ENCODE data around the gene IDH1. TPM values are rescaled to one million over a fixed set of nuclear protein-coding genes. Genes with fewer than 3 reads are reported as not detected.

The IDH1 gene
- total RNA-seq, 1 experiment from 2014 or later = 166 TPM

DNA sequence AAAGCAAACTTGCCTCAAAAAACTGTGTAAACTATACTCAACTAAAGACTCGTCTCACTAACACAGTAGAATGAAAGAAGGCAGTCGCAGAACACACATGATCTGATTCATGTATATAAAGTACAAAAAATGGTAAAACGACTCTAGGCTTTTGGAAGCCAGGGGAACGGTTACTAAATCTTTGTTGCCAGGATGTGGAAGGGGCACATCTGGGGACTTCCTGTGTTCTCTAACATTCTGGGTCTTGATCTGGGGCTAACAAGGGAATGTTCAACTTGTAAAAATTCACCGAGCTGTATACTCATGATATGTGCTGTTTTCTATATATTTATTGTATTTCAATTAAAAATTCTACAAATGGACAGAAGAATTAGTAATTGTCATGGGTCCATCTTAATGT, 50.7 kb downstream of the IDH1 start:
- no TSS peak for BruUV-seq (replicated peaks)
- Mint-ChIP-seq H3K36me3 (ENCODE audit: insufficient read depth, unreplicated experiment) (no peaks in the 10 kb centered on the region), H3K4me1 (ENCODE audit: low read depth, unreplicated experiment) (no peaks in the 10 kb centered on the region), H3K4me3 (ENCODE audit: low read depth, unreplicated experiment) (no peak overlapping the region), H3K9me3 (ENCODE audit: low read depth, unreplicated experiment) (no peaks in the 10 kb centered on the region), H3K27me3 (ENCODE audit: unreplicated experiment) (no peaks in the 10 kb centered on the region), H3K27ac (ENCODE audit: unreplicated experiment) (no peak overlapping the region)
- intact Hi-C loops (cut with micrococcal nuclease; ENCODE audit: unreplicated experiment) = no loop called here
- TF ChIP-seq, protein P1, sequence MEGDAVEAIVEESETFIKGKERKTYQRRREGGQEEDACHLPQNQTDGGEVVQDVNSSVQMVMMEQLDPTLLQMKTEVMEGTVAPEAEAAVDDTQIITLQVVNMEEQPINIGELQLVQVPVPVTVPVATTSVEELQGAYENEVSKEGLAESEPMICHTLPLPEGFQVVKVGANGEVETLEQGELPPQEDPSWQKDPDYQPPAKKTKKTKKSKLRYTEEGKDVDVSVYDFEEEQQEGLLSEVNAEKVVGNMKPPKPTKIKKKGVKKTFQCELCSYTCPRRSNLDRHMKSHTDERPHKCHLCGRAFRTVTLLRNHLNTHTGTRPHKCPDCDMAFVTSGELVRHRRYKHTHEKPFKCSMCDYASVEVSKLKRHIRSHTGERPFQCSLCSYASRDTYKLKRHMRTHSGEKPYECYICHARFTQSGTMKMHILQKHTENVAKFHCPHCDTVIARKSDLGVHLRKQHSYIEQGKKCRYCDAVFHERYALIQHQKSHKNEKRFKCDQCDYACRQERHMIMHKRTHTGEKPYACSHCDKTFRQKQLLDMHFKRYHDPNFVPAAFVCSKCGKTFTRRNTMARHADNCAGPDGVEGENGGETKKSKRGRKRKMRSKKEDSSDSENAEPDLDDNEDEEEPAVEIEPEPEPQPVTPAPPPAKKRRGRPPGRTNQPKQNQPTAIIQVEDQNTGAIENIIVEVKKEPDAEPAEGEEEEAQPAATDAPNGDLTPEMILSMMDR (IDR thresholded peaks at IDR 0.05; ENCODE audit: unreplicated experiment) = no peak
- CTCF ChIA-PET = no interaction called here
- no peak for DNase-seq

DNA sequence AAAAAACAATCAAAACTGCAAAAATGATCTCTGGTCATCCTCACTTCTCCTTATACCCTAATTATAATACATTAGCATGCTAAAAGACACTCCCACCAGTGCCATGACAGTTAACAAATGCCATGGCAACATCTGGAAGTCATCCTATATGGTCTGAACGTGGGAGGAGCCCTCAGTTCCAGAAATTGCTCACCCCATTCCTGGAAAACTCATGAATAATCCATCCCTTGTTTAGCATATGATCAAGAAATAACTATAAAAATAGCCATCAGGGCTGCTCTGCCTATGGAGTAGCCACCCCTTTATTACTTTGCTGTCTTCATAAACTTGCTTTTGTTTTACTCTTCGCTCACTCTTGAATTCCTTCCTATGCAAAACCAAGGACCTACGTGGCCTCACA, 59.3 kb downstream of the IDH1 start:
- Mint-ChIP-seq H3K4me3 (ENCODE audit: low read depth, unreplicated experiment) (no peak overlapping the region), H3K4me1 (ENCODE audit: low read depth, unreplicated experiment) (peaks cover 24% of the 10 kb centered on the region), H3K27ac (ENCODE audit: unreplicated experiment) (no peak overlapping the region), H3K36me3 (ENCODE audit: insufficient read depth, unreplicated experiment) (peaks cover 9% of the 10 kb centered on the region), H3K9me3 (ENCODE audit: low read depth, unreplicated experiment) (no peaks in the 10 kb centered on the region), H3K27me3 (ENCODE audit: unreplicated experiment) (no peaks in the 10 kb centered on the region)
- TF ChIP-seq, protein P1 (IDR thresholded peaks at IDR 0.05; ENCODE audit: unreplicated experiment) = no peak
- no peak for DNase-seq
- no TSS peak for BruUV-seq (replicated peaks)
- intact Hi-C loops (cut with micrococcal nuclease; ENCODE audit: unreplicated experiment) = no loop called here
- CTCF ChIA-PET = no interaction called here

- peak; percentile 74 for DNase-seq
- H3K4me1 Mint-ChIP-seq (ENCODE audit: low read depth, unreplicated experiment) = peaks cover 24% of the 10 kb centered on the region
Measured at GRCh38 chr2:208192611-208193236, 62.1 kb downstream of the IDH1 start.

DNA sequence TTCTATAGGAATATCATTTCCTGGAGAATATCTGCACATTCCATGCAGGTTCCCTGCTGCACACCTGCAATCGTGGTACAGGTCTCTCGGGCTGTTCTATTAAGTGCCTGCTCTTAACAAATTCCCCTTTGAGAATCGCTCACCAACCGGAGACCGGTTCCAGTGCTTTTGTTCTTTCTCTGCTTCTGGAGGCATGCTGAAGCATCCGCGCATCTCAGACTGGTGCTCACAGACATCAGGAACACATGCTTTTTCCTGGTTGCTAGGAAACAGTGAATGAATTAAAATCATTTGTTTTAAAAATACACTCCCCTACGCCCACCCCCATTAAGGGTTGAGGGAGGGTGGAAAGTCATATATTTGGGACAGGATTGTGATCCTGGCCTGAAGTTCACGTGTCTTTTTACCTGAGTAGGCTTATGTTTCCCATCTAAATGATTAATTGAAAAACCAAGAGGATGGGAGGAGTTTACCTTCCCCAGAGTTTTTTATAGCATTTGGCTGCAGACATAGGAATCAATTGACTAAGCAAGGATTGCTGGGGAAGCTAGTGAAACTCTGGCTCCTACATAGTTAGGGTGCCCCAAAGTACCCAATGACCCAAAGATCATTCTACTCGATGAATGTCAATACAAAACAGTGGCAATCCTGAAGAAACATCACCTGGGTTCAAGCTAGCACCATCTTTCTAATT, 64.9 kb downstream of the IDH1 start, which contains the start of gene C2orf80:
Gene C2orf80 (minus strand): TSS at position 221 of the 694 bp plus-strand sequence. CDS start 3,044 bp downstream, outside the sequence.
- intact Hi-C loops (cut with micrococcal nuclease; ENCODE audit: unreplicated experiment) = no loop called here
- no peaks in the 10 kb centered on the region for H3K27me3 Mint-ChIP-seq (ENCODE audit: unreplicated experiment)
- H3K27ac Mint-ChIP-seq (ENCODE audit: unreplicated experiment) = no peak within 1 kb of the TSS
- no peak for DNase-seq
- H3K4me1 Mint-ChIP-seq (ENCODE audit: low read depth, unreplicated experiment) = peaks cover 21% of the 10 kb centered on the region
- peaks cover 9% of the 10 kb centered on the region for H3K36me3 Mint-ChIP-seq (ENCODE audit: insufficient read depth, unreplicated experiment)
- no TSS peak for BruUV-seq (replicated peaks)
- CTCF ChIA-PET = no interaction called here
- H3K4me3 Mint-ChIP-seq (ENCODE audit: low read depth, unreplicated experiment) = no peak within 1 kb of the TSS
- H3K9me3 Mint-ChIP-seq (ENCODE audit: low read depth, unreplicated experiment) = no peaks in the 10 kb centered on the region
- TF ChIP-seq, protein P1 (IDR thresholded peaks at IDR 0.05; ENCODE audit: unreplicated experiment) = no peak

More at GRCh38 chr2:208192611-208193236, 62.1 kb downstream of the IDH1 start:
- peak overlapping the region; percentile 76 for H3K27ac Mint-ChIP-seq (ENCODE audit: unreplicated experiment)
- peaks cover 9% of the 10 kb centered on the region for H3K36me3 Mint-ChIP-seq (ENCODE audit: insufficient read depth, unreplicated experiment)
- no TSS peak for BruUV-seq (replicated peaks)
- intact Hi-C loops (cut with micrococcal nuclease; ENCODE audit: unreplicated experiment) = no loop called here
- no peaks in the 10 kb centered on the region for H3K27me3 Mint-ChIP-seq (ENCODE audit: unreplicated experiment)
- no peaks in the 10 kb centered on the region for H3K9me3 Mint-ChIP-seq (ENCODE audit: low read depth, unreplicated experiment)
- CTCF ChIA-PET = interaction anchor here (0.9 to 1.0 kb wide), 2 partner anchors 18 to 62 kb away, joined by 5 to 8 read pairs; partner anchors contain the start of gene IDH1
- peak overlapping the region; percentile 33 for H3K4me3 Mint-ChIP-seq (ENCODE audit: low read depth, unreplicated experiment)
- TF ChIP-seq, protein P1 (IDR thresholded peaks at IDR 0.05; ENCODE audit: unreplicated experiment) = no peak
